HEK293T (cell line): ENCODE measurements around the gene INSC.

ENCODE experiments used
- ELF4 ChIP-seq: fragments of 450-650 bp; IDR thresholded peaks from 2 replicates; pipeline ENCODE4 v1.6.1; 2017; ENCODE audit warnings: antibody characterized with exemption
- FOXA1 ChIP-seq: fragments of 450-650 bp; IDR thresholded peaks from 2 replicates; pipeline ENCODE4 v1.6.1; 2016; ENCODE audit warnings: mild to moderate bottlenecking
- HDGF ChIP-seq: fragments of 450-650 bp; IDR thresholded peaks from 2 replicates; pipeline ENCODE4 v1.6.1; 2017; ENCODE audit warnings: antibody characterized with exemption, borderline replicate concordance

- TF ChIP-seq FOXA1: no peak
- no peak for TF ChIP-seq HDGF
- no peak for TF ChIP-seq ELF4
Observed at GRCh38 chr11:15258433-15259165, 143.9 kb downstream of the INSC start.
